Upper lobe of left lung (tissue), 4 donors: ENCODE results near the gene CLSTN2.

Source experiments
- CTCF ChIP-seq, 6 experiments: fragments of 450-650 bp in 4 of 6; fragments of 200-600 bp in 2 of 6; sonication (generic) in 2 of 6; IDR thresholded peaks; one replicate each; pipeline ENCODE4 v1.5.1; 2016 to 2019; ENCODE audit warnings: antibody characterized with exemption in 6 of 6
- EP300 ChIP-seq, 4 donors: sonication (generic); formaldehyde crosslinking; IDR thresholded peaks; one replicate each; pipeline ENCODE4 v1.5.1; 2017; ENCODE audit warnings: antibody characterized with exemption in 4 of 4, control low read depth in 2 of 4
- POLR2A ChIP-seq, 4 donors: fragments of 450-650 bp; IDR thresholded peaks; one replicate each; pipeline ENCODE4 v1.5.1; 2016 to 2017; ENCODE audit warnings: antibody characterized with exemption in 4 of 4, mild to moderate bottlenecking in 2 of 4

GRCh38 chr3:140428380-140428779, 493.4 kb downstream of the CLSTN2 start:
- TF ChIP-seq CTCF (IDR thresholded peaks at IDR 0.05), result no peak
- no peak for TF ChIP-seq EP300 (IDR thresholded peaks at IDR 0.05)
- TF ChIP-seq POLR2A (IDR thresholded peaks at IDR 0.05), result no peak
